ENCODE measurements around the gene IGSF21.

- TF ChIP-seq CTCF (IDR thresholded peaks at IDR 0.05; ENCODE audit: poor library complexity) (no peak), EZH2phosphoT487 (IDR thresholded peaks at IDR 0.05; ENCODE audit: low read depth, severe bottlenecking, unreplicated experiment) (no peak), EZH2 (IDR thresholded peaks at IDR 0.05; ENCODE audit: borderline replicate concordance) (no peak)
Observed at GRCh38 chr1:18205319-18205718, 97.7 kb downstream of the IGSF21 start.
